CD4-positive, alpha-beta T cell (primary cell): ENCODE measurements around the gene CYP2A7. TPM values are rescaled to one million over a fixed set of nuclear protein-coding genes. Genes with fewer than 3 reads are reported as not detected.
"Not testable (repeated sequence)": the region's sequence is repeated elsewhere in the genome, so short reads cannot be mapped to it uniquely, and the experiment has no call there.

Experiments used
- ATAC-seq: fragments of 200-7000 bp; cut with Tn5 transposase; one replicate; pipeline ENCODE4 v1.10.0; 2022; ENCODE audit warnings: mild to moderate bottlenecking; ENCODE audit not compliant: poor library complexity
- CTCF ChIA-PET: fragments of 350-600 bp; sonication (Branson Sonifier 250); formaldehyde crosslinking; loops from one replicate; lab custom pipeline; 2021; ENCODE audit warnings: antibody characterized with exemption, inconsistent platforms; lab: Charles Lee
- POLR2A ChIA-PET: fragments of 350-600 bp; sonication (Branson Sonifier 250); formaldehyde crosslinking; loops from one replicate; lab custom pipeline; 2021; ENCODE audit warnings: antibody characterized with exemption, inconsistent platforms; lab: Charles Lee
- DNase-seq, 14 experiments: peaks; one replicate each; pipeline ENCODE4 v3.0.0-alpha.2; 2013 to 2020; ENCODE audit warnings: mixed read lengths in 2 of 14
- H3K27ac ChIP-seq, 2 donors: one replicate each; pipeline versions ENCODE4 v1.5.1 to v1.7.0; 2013; ENCODE audit warnings: low read length in 2 of 2, low read depth in 1 of 2, mild to moderate bottlenecking in 1 of 2
- H3K27me3 ChIP-seq, 2 experiments: 1 replicate in 1 of 2; 2 replicates in 1 of 2; pipeline versions ENCODE4 v1.6.1 to v1.7.0; 2013; ENCODE audit warnings: low read length in 2 of 2, control low read depth in 1 of 2, mild to moderate bottlenecking in 1 of 2, moderate library complexity in 1 of 2; ENCODE audit not compliant: insufficient read depth in 2 of 2, control insufficient read depth in 1 of 2
- H3K36me3 ChIP-seq: one replicate; pipeline ENCODE4 v1.6.1; 2013; ENCODE audit warnings: low read length, control low read depth; ENCODE audit not compliant: insufficient read depth
- H3K4me1 ChIP-seq: one replicate; pipeline ENCODE4 v1.6.1; 2013; ENCODE audit warnings: low read length, control low read depth; ENCODE audit not compliant: insufficient read depth
- H3K4me3 ChIP-seq: one replicate; pipeline ENCODE4 v1.5.1; 2013; ENCODE audit warnings: mild to moderate bottlenecking, low read length, moderate library complexity
- H3K9me3 ChIP-seq, 2 experiments: 1 replicate in 1 of 2; 2 replicates in 1 of 2; pipeline versions ENCODE4 v1.6.1 to v1.7.0; 2013; ENCODE audit warnings: low read length in 2 of 2, mild to moderate bottlenecking in 2 of 2, control low read depth in 1 of 2, moderate library complexity in 1 of 2; ENCODE audit not compliant: control insufficient read depth in 1 of 2, insufficient read depth in 1 of 2
- H3K27ac Mint-ChIP-seq: one replicate; pipeline ENCODE4 v1.8.0; 2020; ENCODE audit warnings: mixed read lengths
- H3K27me3 Mint-ChIP-seq: one replicate; pipeline ENCODE4 v1.8.0; 2021; ENCODE audit warnings: mixed read lengths
- H3K36me3 Mint-ChIP-seq: one replicate; pipeline ENCODE4 v1.8.0; 2021; ENCODE audit warnings: low read depth, mixed read lengths
- H3K4me1 Mint-ChIP-seq: one replicate; pipeline ENCODE4 v1.8.0; 2021; ENCODE audit warnings: low read depth, mixed read lengths
- H3K4me3 Mint-ChIP-seq: one replicate; pipeline ENCODE4 v1.8.0; 2020; ENCODE audit warnings: mild to moderate bottlenecking, mixed read lengths
- H3K9me3 Mint-ChIP-seq: one replicate; pipeline ENCODE4 v1.8.0; 2020; ENCODE audit warnings: mixed read lengths
- CTCF ChIP-seq: fragments of 200-600 bp; IDR thresholded peaks from one replicate; pipeline ENCODE4 v1.8.0; 2022; ENCODE audit warnings: antibody characterized with exemption, mild to moderate bottlenecking
- intact Hi-C, 2 experiments: fragments of 100-400 bp; cut with DNase I in 1 of 2; cut with micrococcal nuclease in 1 of 2; formaldehyde crosslinking; loops; one replicate each; pipeline versions ENCODE4 v1.15.1 to v1.9.0; 2023 to 2025; cut with DNase I, micrococcal nuclease
- total RNA-seq, 174 experiments: library from RNA in 2 of 174; stranded (reverse) in 2 of 174; gene quantifications; one replicate each; pipeline ENCODE4 v1.2.3 and lab custom pipeline; 2021 to 2026

Gene CYP2A7
- total RNA-seq, 2 experiments from 2014 or later = not detected

- Histone ChIP-seq H3K4me1 (peaks cover 12% of the 10 kb centered on the region), H3K27ac (no peak overlapping the region), H3K4me3 (peak overlapping the region; percentile 57), H3K36me3 (no peaks in the 10 kb centered on the region), H3K9me3 (peaks cover 0 to 8% of the 10 kb centered on the region in 2 experiments), H3K27me3 (peaks cover 4 to 8% of the 10 kb centered on the region in 2 experiments)
- TF ChIP-seq CTCF = peak; percentile 21
- peak in 5 of 14 experiments; percentile 24 to 77 (median 50) for DNase-seq
- POLR2A ChIA-PET = interaction anchor here (0.8 to 2.1 kb wide), 5 partner anchors 9 to 246 kb away, joined by 3 to 7 read pairs (median 4); partner anchors contain the start of gene EGLN2
- Mint-ChIP-seq H3K9me3 (peaks cover 2% of the 10 kb centered on the region), H3K36me3 (no peaks in the 10 kb centered on the region), H3K4me3 (peak overlapping the region; percentile 80), H3K27me3 (peaks cover 33% of the 10 kb centered on the region), H3K27ac (peak overlapping the region; percentile 3), H3K4me1 (peaks cover 19% of the 10 kb centered on the region)
- peak; percentile 58 for ATAC-seq
- CTCF ChIA-PET = no interaction called here
- intact Hi-C loops = loop anchor here (1.0 to 2.0 kb wide), 3 partner anchors 60 to 247 kb away; no protein-coding TSS in a partner anchor
These were observed 26.9 kb upstream of the CYP2A7 start for GRCh38 chr19:40908976-40909375.

GRCh38 chr19:40907968-40908735 is 26.1 kb upstream of the CYP2A7 start:
- H3K36me3 Mint-ChIP-seq = no peaks in the 10 kb centered on the region
- ChIA-PET POLR2A (interaction anchor here (0.8 to 2.1 kb wide), 5 partner anchors 8 to 245 kb away, joined by 3 to 7 read pairs (median 4); partner anchors contain the start of gene EGLN2), CTCF (no interaction called here)
- peak; percentile 16 to 82 (median 45) for DNase-seq
- Histone ChIP-seq H3K4me1 (peaks cover 12% of the 10 kb centered on the region), H3K4me3 (peak overlapping the region; percentile 57), H3K27ac (no peak overlapping the region), H3K36me3 (no peaks in the 10 kb centered on the region), H3K27me3 (peaks cover 4 to 8% of the 10 kb centered on the region in 2 experiments), H3K9me3 (peaks cover 0 to 7% of the 10 kb centered on the region in 2 experiments)
- TF ChIP-seq CTCF = no peak
- intact Hi-C loops = loop anchor here in 1 of 2 experiments (2.0 kb wide), 2 partner anchors 59 to 245 kb away; no protein-coding TSS in a partner anchor
- peak overlapping the region; percentile 3 for H3K27ac Mint-ChIP-seq
- peak; percentile 88 for ATAC-seq
- no peaks in the 10 kb centered on the region for H3K9me3 Mint-ChIP-seq
- peak overlapping the region; percentile 80 for H3K4me3 Mint-ChIP-seq
- H3K27me3 Mint-ChIP-seq = peaks cover 26% of the 10 kb centered on the region
- H3K4me1 Mint-ChIP-seq = peaks cover 19% of the 10 kb centered on the region

GRCh38 chr19:40906512-40906911 is 24.5 kb upstream of the CYP2A7 start:
- H3K27me3 Mint-ChIP-seq = peaks cover 31% of the 10 kb centered on the region
- H3K27ac Mint-ChIP-seq = no peak overlapping the region
- H3K4me3 ChIP-seq = no peak overlapping the region
- ChIA-PET CTCF (no interaction called here), POLR2A (no interaction called here)
- TF ChIP-seq CTCF = no peak
- intact Hi-C loops = no loop called here
- H3K27me3 ChIP-seq = peaks cover 0 to 8% of the 10 kb centered on the region in 2 experiments
- DNase-seq = no peak
- no peaks in the 10 kb centered on the region for H3K9me3 ChIP-seq
- no peaks in the 10 kb centered on the region for H3K9me3 Mint-ChIP-seq
- no peak overlapping the region for H3K27ac ChIP-seq
- H3K4me3 Mint-ChIP-seq = no peak overlapping the region
- no peaks in the 10 kb centered on the region for H3K36me3 ChIP-seq
- ATAC-seq = no peak
- no peaks in the 10 kb centered on the region for H3K36me3 Mint-ChIP-seq
- H3K4me1 Mint-ChIP-seq = peaks cover 19% of the 10 kb centered on the region
- H3K4me1 ChIP-seq = peaks cover 12% of the 10 kb centered on the region

DNA sequence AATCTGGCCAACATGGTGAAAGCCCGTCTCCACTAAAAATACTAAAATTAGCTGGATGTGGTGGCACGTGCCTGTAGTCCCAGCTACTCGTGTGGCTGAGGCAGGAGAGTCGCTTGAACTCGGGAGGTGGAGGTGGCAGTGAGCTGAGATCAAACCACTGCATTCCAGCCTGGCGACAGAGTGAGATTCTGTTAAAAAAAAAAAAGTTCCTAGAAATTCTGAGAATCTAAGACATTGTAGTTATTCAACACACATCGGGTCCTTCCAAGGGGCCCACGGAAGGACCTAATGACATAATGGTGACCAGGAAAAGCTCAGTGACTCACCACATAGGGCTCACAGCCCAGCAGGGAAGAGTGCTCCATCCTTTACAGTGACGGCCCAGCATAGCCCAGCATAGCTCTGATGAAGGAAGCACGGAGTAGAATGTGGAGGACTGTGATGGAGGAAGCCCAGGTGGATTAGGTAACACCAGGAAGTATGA is 22.7 kb upstream of the CYP2A7 start:
- POLR2A ChIA-PET, H3K9me3 ChIP-seq, H3K27me3 ChIP-seq, intact Hi-C loops, H3K27ac Mint-ChIP-seq, H3K4me3 Mint-ChIP-seq, H3K4me3 ChIP-seq, DNase-seq, H3K36me3 ChIP-seq, CTCF ChIA-PET, H3K27ac ChIP-seq, H3K9me3 Mint-ChIP-seq, H3K36me3 Mint-ChIP-seq, ATAC-seq: not testable (repeated sequence)
- Mint-ChIP-seq H3K4me1 (peaks cover 34% of the 10 kb centered on the region), H3K27me3 (peaks cover 31% of the 10 kb centered on the region)
- peaks cover 17% of the 10 kb centered on the region for H3K4me1 ChIP-seq
